Activated CD8-positive, alpha-beta memory T cell treated with anti-CD3 and anti-CD28 coated beads for 4 hours (primary cell): ENCODE data around the gene TCIRG1.
"Not testable (repeated sequence)": the region's sequence is repeated elsewhere in the genome, so short reads cannot be mapped to it uniquely, and the experiment has no call there.

ENCODE experiments used
- DNase-seq, 2 donors: peaks; one replicate each; pipeline ENCODE4 v3.0.0-alpha.2; 2020; ENCODE audit warnings: low read depth in 2 of 2

The TCIRG1 gene

GRCh38 chr11:68083517-68083916, 44.7 kb downstream of the TCIRG1 start:
- DNase-seq = no peak

GRCh38 chr11:68089679-68090078, 50.9 kb downstream of the TCIRG1 start:
- DNase-seq = no peak

- DNase-seq = no peak
These were observed 51.5 kb downstream of the TCIRG1 start for GRCh38 chr11:68090287-68090686.

- DNase-seq = peak in 1 of 2 donors; percentile 0
These were observed 51.9 kb downstream of the TCIRG1 start for GRCh38 chr11:68090706-68091105.

GRCh38 chr11:68092411-68092810, 53.6 kb downstream of the TCIRG1 start:
- DNase-seq = no peak

GRCh38 chr11:68092946-68093345, 54.1 kb downstream of the TCIRG1 start:
- not testable (repeated sequence) for DNase-seq

- DNase-seq = no peak
These were observed 54.7 kb downstream of the TCIRG1 start for GRCh38 chr11:68093565-68093964.

- no peak for DNase-seq
These were observed 58.1 kb downstream of the TCIRG1 start for GRCh38 chr11:68096962-68097361.

- DNase-seq = no peak
These were observed 60.2 kb downstream of the TCIRG1 start for GRCh38 chr11:68099057-68099456.

GRCh38 chr11:68099474-68100405, 60.9 kb downstream of the TCIRG1 start:
- peak in 1 of 2 donors; percentile 5 for DNase-seq
